ENCODE data around the gene TDP1. TPM values are rescaled to one million over a fixed set of nuclear protein-coding genes. Genes with fewer than 3 reads are reported as not detected.

Gene TDP1
- total and polyA plus RNA-seq, 2 of the 4 experiments (the other 2 are of a cell fraction) = 23.3 to 53.1 TPM

DNA sequence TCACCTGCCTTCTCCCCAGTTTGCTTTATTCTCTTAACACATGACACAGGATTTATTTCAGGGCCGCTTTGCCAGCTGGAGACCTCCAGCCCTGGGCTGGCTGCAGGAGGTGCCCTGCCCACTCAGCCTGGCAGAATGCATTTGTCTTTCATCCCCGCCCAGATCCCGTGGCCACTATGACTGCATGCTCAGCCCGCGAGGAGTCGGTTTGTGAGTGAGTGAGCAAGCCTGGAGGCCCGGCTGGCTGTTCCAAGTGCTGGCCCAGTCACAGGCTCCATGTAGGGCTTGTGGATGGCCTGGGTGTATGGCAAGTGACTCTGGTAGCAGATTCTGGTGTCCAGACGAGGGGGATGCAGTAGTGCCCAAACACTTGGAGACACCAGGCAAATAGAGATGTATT lies 2.1 kb downstream of the TDP1 start:
- intact Hi-C loops (cut with micrococcal nuclease) (no loop called here), in situ Hi-C loops (cut with MboI; ENCODE audit: low sequenced_read_pairs) (no loop called here), dilution Hi-C loops (cut with HindIII; ENCODE audit: low sequenced_read_pairs, unreplicated experiment) (no loop called here)
- Histone ChIP-seq H3K4me3 (ENCODE audit: insufficient read depth, low read depth, low read length) (no peak overlapping the region), H3K56ac (ENCODE audit: extremely low read depth, insufficient read depth, low read length) (no peak overlapping the region), H2BK5ac (ENCODE audit: low read depth, low read length, poor library complexity, severe bottlenecking) (no peak overlapping the region), H3K9ac (ENCODE audit: low read depth, low read length) (no peak overlapping the region), H3K9me3 (ENCODE audit: control insufficient read depth, insufficient read depth, low read length) (no peaks in the 10 kb centered on the region), H3K4me2 (ENCODE audit: low read depth, low read length) (no peak overlapping the region), H2BK15ac (ENCODE audit: low read depth, low read length) (no peak overlapping the region), H3K4ac (ENCODE audit: low read depth, low read length) (no peak overlapping the region), H3K14ac (replicated peaks; ENCODE audit: low read depth, low read length) (no peak overlapping the region), H3K9me1 (ENCODE audit: insufficient read depth, low read length) (peaks cover 7% of the 10 kb centered on the region), H2BK120ac (ENCODE audit: low read depth, low read length) (no peak overlapping the region), H4K5ac (ENCODE audit: low read depth, low read length) (no peak overlapping the region), H3K36me3 (ENCODE audit: control insufficient read depth, insufficient read depth, low read length) (peaks cover 3% of the 10 kb centered on the region), H2AFZ (replicated peaks; ENCODE audit: low read length, poor library complexity) (no peak overlapping the region), H2AK9ac (replicated peaks; ENCODE audit: low read depth, low read length, poor library complexity) (no peak overlapping the region), H3K4me1 (ENCODE audit: control insufficient read depth, insufficient read depth, low read length) (peaks cover 3% of the 10 kb centered on the region; the same call in 1 of the 2 replicates), H4K91ac (ENCODE audit: insufficient read depth, low read depth, low read length) (no peak overlapping the region), H3K79me1 (ENCODE audit: low read depth in 1 of 2, low read length in 2 of 2) (peaks cover 39 to 58% of the 10 kb centered on the region in 2 experiments), H2AK5ac (ENCODE audit: low read depth, low read length) (no peak overlapping the region), H4K20me1 (ENCODE audit: insufficient read depth, low read length) (no peaks in the 10 kb centered on the region), H3K18ac (ENCODE audit: low read depth, low read length) (no peak overlapping the region), H4K8ac (ENCODE audit: low read depth in 2 of 2, low read length in 2 of 2) (no peak overlapping the region), H3K27ac (ENCODE audit: insufficient read depth, low read length) (no peak overlapping the region), H3K27me3 (ENCODE audit: control insufficient read depth, insufficient read depth, low read length) (no peaks in the 10 kb centered on the region), H3K23ac (ENCODE audit: low read depth, low read length) (no peak overlapping the region; the same call in 1 of the 2 replicates), H2BK20ac (ENCODE audit: low read depth, low read length) (no peak overlapping the region)
- WGBS, 2 experiments (ENCODE audit: extremely low coverage in 2 of 2, insufficient read length in 1 of 2) = no CpG with 5 or more reads among the region's 8 CpGs
- no peak for ATAC-seq (ENCODE audit: low read depth)
- CTCF ChIA-PET = interaction anchor here (1.9 kb wide), 1 partner anchor 15 kb away, joined by 7 read pairs; no protein-coding TSS in a partner anchor
- TF ChIP-seq, protein P1, sequence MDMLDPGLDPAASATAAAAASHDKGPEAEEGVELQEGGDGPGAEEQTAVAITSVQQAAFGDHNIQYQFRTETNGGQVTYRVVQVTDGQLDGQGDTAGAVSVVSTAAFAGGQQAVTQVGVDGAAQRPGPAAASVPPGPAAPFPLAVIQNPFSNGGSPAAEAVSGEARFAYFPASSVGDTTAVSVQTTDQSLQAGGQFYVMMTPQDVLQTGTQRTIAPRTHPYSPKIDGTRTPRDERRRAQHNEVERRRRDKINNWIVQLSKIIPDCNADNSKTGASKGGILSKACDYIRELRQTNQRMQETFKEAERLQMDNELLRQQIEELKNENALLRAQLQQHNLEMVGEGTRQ (IDR thresholded peaks at IDR 0.05; ENCODE audit: low read depth, low read length) = no peak
- TF ChIP-seq MAZ (IDR thresholded peaks at IDR 0.05; ENCODE audit: borderline replicate concordance, low read depth, low read length) (no peak), CEBPB (IDR thresholded peaks at IDR 0.05; ENCODE audit: low read depth, low read length) (no peak), CHD1 (IDR thresholded peaks at IDR 0.05; ENCODE audit: low read depth, low read length) (no peak), MXI1 (IDR thresholded peaks at IDR 0.05; ENCODE audit: borderline replicate concordance, low read depth, low read length) (no peak), SMC3 (IDR thresholded peaks at IDR 0.05; ENCODE audit: low read depth, low read length) (no peak), POLR2A (IDR thresholded peaks at IDR 0.05; ENCODE audit: low read depth, low read length) (no peak), RFX5 (IDR thresholded peaks at IDR 0.05; ENCODE audit: low read depth, low read length) (no peak), RCOR1 (IDR thresholded peaks at IDR 0.05; ENCODE audit: insufficient replicate concordance, low read length) (no peak), BHLHE40 (IDR thresholded peaks at IDR 0.05; ENCODE audit: low read depth, low read length) (no peak), NFE2L2 (IDR thresholded peaks at IDR 0.05; ENCODE audit: low read depth, low read length) (no peak), FOS (IDR thresholded peaks at IDR 0.05; ENCODE audit: low read depth, low read length) (no peak), MAFK (IDR thresholded peaks at IDR 0.05; ENCODE audit: low read depth, low read length) (no peak), RAD21 (IDR thresholded peaks at IDR 0.05; ENCODE audit: low read length) (no peak)
- TF ChIP-seq, protein P2, sequence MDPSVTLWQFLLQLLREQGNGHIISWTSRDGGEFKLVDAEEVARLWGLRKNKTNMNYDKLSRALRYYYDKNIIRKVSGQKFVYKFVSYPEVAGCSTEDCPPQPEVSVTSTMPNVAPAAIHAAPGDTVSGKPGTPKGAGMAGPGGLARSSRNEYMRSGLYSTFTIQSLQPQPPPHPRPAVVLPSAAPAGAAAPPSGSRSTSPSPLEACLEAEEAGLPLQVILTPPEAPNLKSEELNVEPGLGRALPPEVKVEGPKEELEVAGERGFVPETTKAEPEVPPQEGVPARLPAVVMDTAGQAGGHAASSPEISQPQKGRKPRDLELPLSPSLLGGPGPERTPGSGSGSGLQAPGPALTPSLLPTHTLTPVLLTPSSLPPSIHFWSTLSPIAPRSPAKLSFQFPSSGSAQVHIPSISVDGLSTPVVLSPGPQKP (IDR thresholded peaks at IDR 0.05; ENCODE audit: borderline replicate concordance, low read depth, low read length) = no peak
- TF ChIP-seq, protein P3, sequence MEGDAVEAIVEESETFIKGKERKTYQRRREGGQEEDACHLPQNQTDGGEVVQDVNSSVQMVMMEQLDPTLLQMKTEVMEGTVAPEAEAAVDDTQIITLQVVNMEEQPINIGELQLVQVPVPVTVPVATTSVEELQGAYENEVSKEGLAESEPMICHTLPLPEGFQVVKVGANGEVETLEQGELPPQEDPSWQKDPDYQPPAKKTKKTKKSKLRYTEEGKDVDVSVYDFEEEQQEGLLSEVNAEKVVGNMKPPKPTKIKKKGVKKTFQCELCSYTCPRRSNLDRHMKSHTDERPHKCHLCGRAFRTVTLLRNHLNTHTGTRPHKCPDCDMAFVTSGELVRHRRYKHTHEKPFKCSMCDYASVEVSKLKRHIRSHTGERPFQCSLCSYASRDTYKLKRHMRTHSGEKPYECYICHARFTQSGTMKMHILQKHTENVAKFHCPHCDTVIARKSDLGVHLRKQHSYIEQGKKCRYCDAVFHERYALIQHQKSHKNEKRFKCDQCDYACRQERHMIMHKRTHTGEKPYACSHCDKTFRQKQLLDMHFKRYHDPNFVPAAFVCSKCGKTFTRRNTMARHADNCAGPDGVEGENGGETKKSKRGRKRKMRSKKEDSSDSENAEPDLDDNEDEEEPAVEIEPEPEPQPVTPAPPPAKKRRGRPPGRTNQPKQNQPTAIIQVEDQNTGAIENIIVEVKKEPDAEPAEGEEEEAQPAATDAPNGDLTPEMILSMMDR (conservative IDR thresholded peaks at IDR 0.05; ENCODE audit: low read depth, low read length) = no peak
- no TSS peak for BruUV-seq (replicated peaks)
- POLR2A ChIA-PET (ENCODE audit: unreplicated experiment) = no interaction called here
- no peak for DNase-seq
